Activated T-helper 2 cell treated with anti-CD3 and anti-CD28 coated beads, Interferon-gamma antibody, Interleukin-2, Interleukin-4, amounts not matched to agents 10 μg/mL and 5 μg/mL and 100 μg/mL, durations not matched to agents 14 hours and 24 hours and 36 hours (primary cell): ENCODE measurements around the gene TSPAN18. TPM values are rescaled to one million over a fixed set of nuclear protein-coding genes. Genes with fewer than 3 reads are reported as not detected.

ENCODE experiments used
- DNase-seq: peaks from one replicate; pipeline ENCODE4 v3.0.0; 2021; ENCODE audit warnings: low spot score
- H3K27ac Mint-ChIP-seq: one replicate; pipeline ENCODE4 v1.8.0; 2021; ENCODE audit warnings: mixed read lengths
- H3K27me3 Mint-ChIP-seq: one replicate; pipeline ENCODE4 v1.8.0; 2021; ENCODE audit warnings: low read depth, mixed read lengths
- H3K36me3 Mint-ChIP-seq: one replicate; pipeline ENCODE4 v1.8.0; 2021; ENCODE audit warnings: low read depth, mixed read lengths
- H3K4me1 Mint-ChIP-seq: one replicate; pipeline ENCODE4 v1.8.0; 2021; ENCODE audit warnings: low read depth, mixed read lengths
- H3K4me3 Mint-ChIP-seq: one replicate; pipeline ENCODE4 v1.8.0; 2021; ENCODE audit warnings: low read depth, mild to moderate bottlenecking, moderate library complexity, mixed read lengths
- H3K9me3 Mint-ChIP-seq: one replicate; pipeline ENCODE4 v1.8.0; 2021; ENCODE audit warnings: mixed read lengths
- intact Hi-C: fragments of 100-400 bp; cut with micrococcal nuclease; formaldehyde crosslinking; loops from one replicate; pipeline ENCODE4 v1.15.1; 2023
- total RNA-seq: library from RNA; stranded (reverse); gene quantifications from 2 replicates; pipeline ENCODE4 v1.2.3, GENCODE V29; 2022

Gene TSPAN18
- total RNA-seq, 1 donor from 2014 or later, result 0.87 TPM

GRCh38 chr11:44826922-44827643 is 100.3 kb downstream of the TSPAN18 start:
- intact Hi-C loops, result no loop called here
- no peaks in the 10 kb centered on the region for H3K36me3 Mint-ChIP-seq
- no peaks in the 10 kb centered on the region for H3K4me1 Mint-ChIP-seq
- DNase-seq, result no peak
- no peak overlapping the region for H3K27ac Mint-ChIP-seq
- H3K9me3 Mint-ChIP-seq, result no peaks in the 10 kb centered on the region
- H3K27me3 Mint-ChIP-seq, result peaks cover 4% of the 10 kb centered on the region
- no peak overlapping the region for H3K4me3 Mint-ChIP-seq

DNA sequence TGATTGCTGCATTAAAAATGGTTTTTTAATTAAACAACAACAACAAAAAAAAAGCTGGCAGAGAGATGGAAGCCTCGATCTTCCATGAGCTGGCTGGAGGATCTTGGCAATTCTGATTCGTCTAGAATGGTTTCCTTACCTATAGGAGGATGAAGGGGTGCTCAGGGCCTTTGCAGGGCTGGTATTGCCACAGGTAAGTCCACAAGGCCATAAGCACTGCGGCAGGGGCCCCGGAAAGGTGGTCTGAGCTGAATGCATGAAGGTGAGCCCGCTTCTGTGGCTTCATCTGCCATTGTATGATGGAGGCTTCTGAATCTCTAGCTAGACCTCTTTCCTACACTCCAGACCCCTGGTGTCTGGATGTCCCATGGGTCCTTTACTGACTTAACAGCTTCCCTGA is 101.5 kb downstream of the TSPAN18 start:
- Mint-ChIP-seq H3K4me3 (no peak overlapping the region), H3K27me3 (peaks cover 8% of the 10 kb centered on the region), H3K9me3 (no peaks in the 10 kb centered on the region), H3K4me1 (no peaks in the 10 kb centered on the region), H3K27ac (no peak overlapping the region), H3K36me3 (no peaks in the 10 kb centered on the region)
- intact Hi-C loops, result no loop called here
- DNase-seq, result no peak

DNA sequence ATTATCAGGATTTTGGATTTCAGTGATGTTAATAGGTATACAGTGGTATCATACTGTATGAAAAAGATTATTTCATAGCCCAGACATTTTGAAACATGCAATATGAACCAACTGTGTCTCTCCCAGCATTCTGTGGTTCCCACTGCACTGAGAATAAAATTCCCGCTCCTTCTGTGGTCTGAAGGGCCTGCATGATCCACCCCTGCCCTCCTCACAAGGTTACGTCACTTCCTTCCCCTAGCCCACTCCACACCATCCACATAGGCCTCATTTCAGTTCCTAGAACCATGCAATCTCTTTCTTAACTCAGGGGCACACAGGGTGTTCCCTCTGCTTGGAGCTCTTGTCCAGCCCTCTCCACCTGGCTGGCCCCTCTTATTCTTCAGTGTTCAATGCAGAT is 103.1 kb downstream of the TSPAN18 start:
- intact Hi-C loops, result no loop called here
- Mint-ChIP-seq H3K27ac (no peak overlapping the region), H3K27me3 (peaks cover 11% of the 10 kb centered on the region), H3K4me3 (no peak overlapping the region), H3K36me3 (no peaks in the 10 kb centered on the region), H3K4me1 (no peaks in the 10 kb centered on the region), H3K9me3 (no peaks in the 10 kb centered on the region)
- no peak for DNase-seq

DNA sequence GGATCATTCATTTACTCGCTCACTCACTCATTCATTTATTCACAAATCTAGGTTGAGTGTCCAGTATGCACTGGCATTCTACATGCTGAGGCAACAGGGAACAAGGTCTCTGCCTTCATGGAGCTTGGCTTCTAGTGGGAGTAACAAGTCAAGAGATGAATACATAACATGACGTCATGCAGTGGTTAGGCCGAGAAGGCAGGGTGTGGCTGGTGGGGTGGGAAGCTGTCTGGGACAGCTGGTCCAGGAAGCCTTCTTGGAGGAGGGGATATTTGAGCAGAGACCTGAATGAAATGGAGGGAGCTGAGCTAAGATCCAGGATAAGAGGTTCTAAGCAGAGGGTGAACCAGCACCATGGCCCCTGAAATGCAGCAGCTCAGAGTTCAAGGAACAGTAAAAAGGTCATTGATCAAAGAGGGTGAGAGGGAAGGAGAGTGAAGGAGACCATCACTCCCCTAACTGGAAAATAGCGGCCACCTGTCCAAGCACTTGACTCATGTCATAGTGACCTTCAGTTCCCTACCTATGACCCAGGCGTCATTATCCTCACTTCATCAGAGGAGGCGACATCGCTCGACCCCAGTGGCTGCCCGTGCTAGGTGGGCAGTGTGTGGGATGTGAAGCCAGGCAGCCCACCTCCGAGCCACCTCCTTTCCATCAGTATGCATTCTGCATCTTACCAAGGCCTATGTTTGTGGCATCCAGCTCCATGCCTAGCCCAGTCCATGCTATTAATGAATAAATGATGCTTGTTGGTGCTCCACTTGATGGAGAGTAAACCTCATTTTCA is 105.0 kb downstream of the TSPAN18 start:
- Mint-ChIP-seq H3K9me3 (no peaks in the 10 kb centered on the region), H3K27me3 (peaks cover 12% of the 10 kb centered on the region), H3K36me3 (no peaks in the 10 kb centered on the region), H3K4me1 (no peaks in the 10 kb centered on the region), H3K27ac (no peak overlapping the region), H3K4me3 (no peak overlapping the region)
- intact Hi-C loops, result no loop called here
- DNase-seq, result no peak

GRCh38 chr11:44832452-44832851 is 105.7 kb downstream of the TSPAN18 start:
- H3K27me3 Mint-ChIP-seq, result peaks cover 18% of the 10 kb centered on the region
- no peak overlapping the region for H3K4me3 Mint-ChIP-seq
- intact Hi-C loops, result no loop called here
- H3K9me3 Mint-ChIP-seq, result no peaks in the 10 kb centered on the region
- H3K27ac Mint-ChIP-seq, result no peak overlapping the region
- no peaks in the 10 kb centered on the region for H3K4me1 Mint-ChIP-seq
- no peak for DNase-seq
- H3K36me3 Mint-ChIP-seq, result no peaks in the 10 kb centered on the region

GRCh38 chr11:44833221-44833876 is 106.6 kb downstream of the TSPAN18 start:
- Mint-ChIP-seq H3K36me3 (no peaks in the 10 kb centered on the region), H3K27ac (no peak overlapping the region), H3K4me1 (no peaks in the 10 kb centered on the region), H3K9me3 (no peaks in the 10 kb centered on the region), H3K4me3 (no peak overlapping the region), H3K27me3 (peaks cover 16% of the 10 kb centered on the region)
- DNase-seq, result no peak
- intact Hi-C loops, result no loop called here

GRCh38 chr11:44833877-44834452 is 107.2 kb downstream of the TSPAN18 start:
- intact Hi-C loops, result no loop called here
- H3K4me3 Mint-ChIP-seq, result no peak overlapping the region
- no peak for DNase-seq
- no peaks in the 10 kb centered on the region for H3K9me3 Mint-ChIP-seq
- no peaks in the 10 kb centered on the region for H3K36me3 Mint-ChIP-seq
- no peak overlapping the region for H3K27ac Mint-ChIP-seq
- H3K27me3 Mint-ChIP-seq, result peaks cover 14% of the 10 kb centered on the region
- no peaks in the 10 kb centered on the region for H3K4me1 Mint-ChIP-seq

GRCh38 chr11:44834846-44835245 is 108.1 kb downstream of the TSPAN18 start:
- Mint-ChIP-seq H3K36me3 (no peaks in the 10 kb centered on the region), H3K27ac (no peak overlapping the region), H3K27me3 (peaks cover 17% of the 10 kb centered on the region), H3K4me1 (no peaks in the 10 kb centered on the region), H3K9me3 (no peaks in the 10 kb centered on the region), H3K4me3 (no peak overlapping the region)
- DNase-seq, result no peak
- intact Hi-C loops, result no loop called here

GRCh38 chr11:44835296-44835695 is 108.5 kb downstream of the TSPAN18 start:
- Mint-ChIP-seq H3K27me3 (peaks cover 17% of the 10 kb centered on the region), H3K27ac (no peak overlapping the region), H3K4me3 (no peak overlapping the region), H3K36me3 (no peaks in the 10 kb centered on the region), H3K4me1 (no peaks in the 10 kb centered on the region), H3K9me3 (no peaks in the 10 kb centered on the region)
- no peak for DNase-seq
- intact Hi-C loops, result no loop called here

DNA sequence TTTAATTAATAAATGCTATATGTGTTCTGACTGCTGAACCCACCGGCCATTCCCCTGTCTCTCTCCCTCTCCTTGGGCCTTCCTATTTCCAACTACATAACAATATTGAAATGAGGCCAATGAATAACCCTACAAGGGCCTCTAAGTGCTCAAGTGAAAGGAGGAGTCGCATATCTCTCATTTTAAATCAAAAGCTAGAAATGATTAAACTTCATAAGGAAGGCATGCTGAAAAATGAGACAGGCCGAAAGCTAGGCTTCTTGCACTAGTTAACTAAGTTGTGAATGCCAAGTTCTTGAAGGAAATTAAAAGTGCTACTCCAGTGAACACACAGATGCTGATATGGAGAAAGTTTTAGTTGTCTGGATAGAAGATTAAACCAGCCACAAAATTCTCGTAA is 109.2 kb downstream of the TSPAN18 start:
- H3K27ac Mint-ChIP-seq, result no peak overlapping the region
- no peak for DNase-seq
- H3K4me1 Mint-ChIP-seq, result no peaks in the 10 kb centered on the region
- H3K27me3 Mint-ChIP-seq, result peaks cover 17% of the 10 kb centered on the region
- no peaks in the 10 kb centered on the region for H3K36me3 Mint-ChIP-seq
- H3K4me3 Mint-ChIP-seq, result no peak overlapping the region
- no peaks in the 10 kb centered on the region for H3K9me3 Mint-ChIP-seq
- intact Hi-C loops, result no loop called here

DNA sequence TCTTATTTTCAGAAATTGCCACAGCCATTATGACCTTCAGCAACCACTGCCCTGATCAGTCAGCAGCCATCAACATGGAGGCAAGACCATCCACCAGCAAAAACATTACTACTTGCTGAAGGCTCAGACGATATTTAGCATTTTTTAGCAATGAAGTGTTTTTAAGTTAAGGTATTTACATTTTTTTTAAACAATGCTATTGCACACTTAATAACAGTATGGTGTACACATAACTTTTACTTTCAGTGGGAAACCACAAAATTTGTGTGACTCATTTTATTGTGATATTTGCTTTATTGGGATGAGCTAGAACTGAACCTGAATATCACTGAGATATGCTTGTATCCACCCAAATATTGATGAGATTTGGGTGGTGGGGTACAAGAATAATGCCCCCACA is 110.9 kb downstream of the TSPAN18 start:
- Mint-ChIP-seq H3K27me3 (peaks cover 19% of the 10 kb centered on the region), H3K36me3 (no peaks in the 10 kb centered on the region), H3K27ac (no peak overlapping the region), H3K4me1 (no peaks in the 10 kb centered on the region), H3K4me3 (no peak overlapping the region), H3K9me3 (no peaks in the 10 kb centered on the region)
- no peak for DNase-seq
- intact Hi-C loops, result no loop called here

GRCh38 chr11:44839458-44840084 is 112.8 kb downstream of the TSPAN18 start:
- Mint-ChIP-seq H3K9me3 (peaks cover 3% of the 10 kb centered on the region), H3K4me1 (no peaks in the 10 kb centered on the region), H3K27ac (no peak overlapping the region), H3K4me3 (no peak overlapping the region), H3K36me3 (no peaks in the 10 kb centered on the region), H3K27me3 (peaks cover 13% of the 10 kb centered on the region)
- intact Hi-C loops, result no loop called here
- DNase-seq, result no peak
